NCI-H748 treated with DMSO at 0.1 percent for 48 hours (cell line): ENCODE data around the gene ARHGEF16.

Source experiments
- DNase-seq: peaks from one replicate; lab custom pipeline; 2025; lab: John Stamatoyannopoulos, UW

ARHGEF16 gene

DNA sequence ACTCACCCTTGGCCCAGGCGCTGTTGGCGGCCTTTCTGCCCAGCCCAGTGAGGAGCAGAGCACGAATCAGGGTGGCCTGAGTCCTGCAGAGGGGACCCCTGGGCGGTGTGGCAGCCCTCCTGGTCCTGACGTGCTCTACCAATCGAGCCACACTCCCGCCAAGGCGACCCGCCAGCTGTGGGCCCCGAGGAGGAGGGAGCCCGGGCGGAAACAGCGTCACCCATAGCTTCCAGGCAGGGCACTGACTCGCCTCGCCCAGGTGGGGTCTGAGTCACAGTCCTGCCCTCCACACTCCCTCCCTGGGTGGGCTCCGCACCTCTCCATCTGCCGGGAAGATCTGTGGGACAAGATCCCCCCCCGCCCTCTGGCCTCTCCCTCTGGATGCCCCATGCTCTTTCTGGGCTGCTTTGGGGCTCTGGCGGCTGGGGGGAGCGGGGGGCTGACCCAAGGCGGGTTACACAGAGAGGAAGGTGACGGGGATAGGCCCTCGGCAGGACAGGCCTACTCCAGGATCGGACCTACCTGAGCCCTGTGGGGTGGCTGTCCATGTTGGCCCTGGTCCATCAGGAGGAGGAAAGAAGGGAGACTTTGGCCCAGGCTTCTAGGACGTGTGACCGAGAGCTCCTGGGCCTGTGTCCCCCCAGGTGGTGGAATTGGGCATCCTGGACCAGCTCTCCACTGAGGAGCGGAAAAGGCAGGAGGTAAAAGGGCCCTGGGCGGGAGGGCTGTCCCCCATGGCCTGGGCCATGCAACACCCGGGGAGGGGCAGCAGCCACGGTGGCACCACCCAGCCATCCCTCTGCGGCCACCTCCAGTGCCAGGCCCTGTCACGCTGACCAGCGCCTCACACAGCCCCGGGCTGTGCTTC, 14.0 kb downstream of the ARHGEF16 start:
- no peak for DNase-seq

GRCh38 chr1:3469104-3469848, 14.8 kb downstream of the ARHGEF16 start:
- no peak for DNase-seq

DNA sequence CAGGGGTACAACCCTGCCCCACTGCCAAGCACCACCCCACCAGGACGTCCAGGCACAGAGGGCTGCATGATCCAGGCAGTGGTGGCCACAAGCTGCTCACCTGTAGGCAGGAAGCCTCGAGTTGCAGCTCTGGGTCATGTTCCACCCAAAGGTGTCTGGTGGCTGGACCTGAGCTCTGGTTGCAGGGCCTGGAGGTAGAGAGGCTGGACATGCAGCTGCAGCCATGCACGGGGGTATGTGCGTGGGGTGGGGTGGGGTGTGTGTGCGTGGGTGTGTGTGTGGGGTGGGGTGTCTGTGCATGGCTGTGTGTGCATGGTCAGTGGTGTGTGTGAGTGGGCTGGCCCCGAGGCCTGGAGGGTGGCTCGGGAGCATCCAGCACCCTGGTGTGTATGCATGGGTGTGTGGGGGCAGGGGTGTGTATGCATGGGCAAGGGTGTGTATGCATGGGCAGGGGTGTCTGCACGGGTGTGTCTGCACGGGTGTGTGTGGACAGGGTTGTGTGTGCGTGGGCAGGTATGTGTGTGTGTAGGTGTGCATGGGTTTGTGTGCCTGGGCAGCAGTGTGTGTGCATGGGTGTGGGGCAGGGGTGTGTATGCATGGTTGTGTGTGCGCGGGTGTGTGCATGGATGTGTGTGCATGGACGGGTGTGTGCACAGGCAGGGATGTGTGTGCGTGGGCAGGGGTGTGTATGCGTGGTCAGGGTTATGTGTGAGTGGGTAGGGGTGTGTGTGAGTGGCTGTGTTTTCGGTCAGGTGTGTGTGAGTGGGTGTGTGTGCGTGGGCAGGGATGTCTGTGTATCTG, 15.6 kb downstream of the ARHGEF16 start:
- no peak for DNase-seq

DNA sequence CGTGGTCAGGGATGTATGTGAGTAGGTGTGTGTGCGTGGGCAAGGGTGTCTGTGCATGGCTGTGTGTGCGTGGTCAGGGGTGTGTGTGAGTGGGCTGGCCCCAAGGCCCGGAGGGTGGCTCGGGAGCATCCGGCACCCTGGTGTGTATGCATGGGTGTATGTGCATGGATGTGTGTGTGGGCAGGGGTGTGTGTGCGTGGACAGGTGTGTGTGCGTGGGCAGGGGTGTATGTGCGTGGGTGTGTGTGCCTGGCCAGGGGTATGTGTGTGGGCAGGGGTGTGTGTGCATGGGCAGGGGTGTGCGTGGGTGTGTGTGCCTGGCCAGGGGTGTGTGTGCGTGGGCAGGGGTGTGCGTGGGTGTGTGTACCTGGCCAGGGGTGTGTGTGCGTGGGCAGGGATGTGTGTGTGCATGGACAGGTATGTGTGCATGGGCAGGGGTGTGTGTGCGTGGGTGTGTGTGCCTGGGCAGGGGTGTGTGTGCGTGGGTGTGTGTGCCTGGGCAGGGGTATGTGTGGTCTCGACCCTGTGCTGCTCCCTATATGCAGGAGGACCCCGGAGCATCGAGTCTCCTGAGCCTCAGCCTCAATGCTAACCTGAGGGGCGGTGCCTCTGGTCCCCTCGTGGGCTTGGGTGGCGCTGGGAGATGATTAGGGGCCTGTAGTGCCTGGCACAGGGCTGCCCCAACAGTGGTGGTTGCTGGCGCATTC, 16.3 kb downstream of the ARHGEF16 start:
- DNase-seq: no peak

DNA sequence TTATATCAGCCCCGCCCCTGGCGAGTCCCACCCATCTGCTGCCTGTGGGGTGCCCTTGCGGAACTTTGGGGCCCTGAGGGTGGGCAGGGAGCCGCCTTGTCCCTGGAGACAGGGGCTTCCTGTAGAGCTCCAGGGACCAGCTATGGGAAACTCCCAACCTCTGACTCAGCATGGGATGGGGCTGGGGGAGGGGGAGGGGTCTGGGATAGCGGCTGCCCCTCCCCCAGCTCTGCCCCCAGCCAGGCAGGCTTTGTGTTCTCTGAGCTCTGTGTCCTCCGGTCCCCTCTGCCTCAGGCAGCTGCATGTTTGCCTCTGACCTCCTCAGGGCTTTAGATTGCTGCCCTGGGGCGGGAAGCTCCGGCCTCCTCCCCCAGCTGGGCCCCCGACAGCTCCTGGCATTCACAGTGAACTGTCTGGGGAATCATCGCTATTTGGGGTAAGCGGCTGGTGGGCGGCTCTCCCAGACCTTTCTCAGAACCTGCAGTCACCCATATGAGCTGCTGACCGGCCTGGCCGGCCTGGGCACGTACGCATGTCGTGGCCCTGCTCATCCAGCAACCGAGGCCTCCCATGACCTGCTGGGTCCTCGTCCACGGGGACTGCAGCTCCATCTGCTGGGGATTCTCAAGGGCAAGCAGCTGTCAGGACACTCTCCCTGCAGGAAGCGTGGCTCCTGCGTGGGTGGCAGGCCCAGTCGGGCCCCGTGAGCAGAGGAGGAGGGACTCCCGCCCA, 17.1 kb downstream of the ARHGEF16 start:
- no peak for DNase-seq

DNA sequence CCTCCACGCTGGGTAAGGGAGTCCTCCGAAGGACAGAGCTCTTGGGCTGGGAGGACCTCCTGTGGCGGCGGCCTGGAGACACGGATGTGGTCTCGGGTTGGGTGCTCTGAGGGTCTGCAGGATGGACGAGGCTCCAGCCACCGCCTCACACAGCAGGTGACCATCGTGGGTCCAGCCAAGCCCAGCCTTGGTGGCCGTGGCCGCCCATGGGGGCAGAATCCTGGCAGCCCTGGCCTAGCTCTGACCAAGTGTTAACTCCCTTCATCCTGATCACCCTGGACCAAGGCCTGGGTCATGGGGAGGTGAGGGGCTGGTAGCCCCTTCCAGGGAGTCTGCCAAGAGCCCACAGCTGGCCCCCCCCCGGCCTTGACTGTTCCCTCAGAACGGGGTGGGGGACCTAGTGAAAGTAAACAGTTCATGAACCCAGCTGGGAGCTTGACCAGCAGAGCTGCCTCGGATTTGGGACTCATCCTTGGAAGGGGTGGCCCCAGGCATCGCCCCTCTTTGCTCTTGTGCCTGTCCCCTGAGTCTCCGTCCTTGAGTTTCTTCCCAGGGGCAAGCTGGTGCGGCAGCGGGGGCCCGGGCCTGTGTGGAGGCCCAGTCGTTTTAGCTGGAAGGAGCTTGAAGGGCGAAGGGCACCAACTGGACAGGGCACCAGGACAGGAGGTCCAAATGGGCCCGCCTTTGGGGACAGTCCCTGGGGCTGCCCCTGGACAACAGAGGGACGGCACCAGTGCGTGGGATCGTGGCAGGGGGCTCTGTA, 17.8 kb downstream of the ARHGEF16 start:
- DNase-seq: no peak

DNA sequence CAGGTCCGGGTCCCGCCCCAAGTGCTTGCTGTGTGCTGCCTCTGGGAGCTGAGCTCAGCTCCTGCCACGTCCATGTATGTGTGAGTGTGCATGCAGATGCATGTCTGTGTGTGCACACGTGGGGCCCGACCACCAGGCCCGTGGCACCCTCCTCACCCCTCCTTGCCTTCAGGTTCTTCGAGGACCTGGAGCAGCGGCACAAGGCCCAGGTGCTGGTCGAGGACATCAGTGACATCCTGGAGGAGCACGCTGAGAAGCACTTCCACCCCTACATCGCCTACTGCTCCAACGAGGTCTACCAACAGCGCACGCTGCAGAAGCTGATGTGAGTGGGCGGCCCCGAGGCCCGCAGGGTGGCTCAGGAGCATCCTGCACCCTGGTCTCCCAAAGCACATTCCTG, 18.4 kb downstream of the ARHGEF16 start:
- DNase-seq: no peak

DNA sequence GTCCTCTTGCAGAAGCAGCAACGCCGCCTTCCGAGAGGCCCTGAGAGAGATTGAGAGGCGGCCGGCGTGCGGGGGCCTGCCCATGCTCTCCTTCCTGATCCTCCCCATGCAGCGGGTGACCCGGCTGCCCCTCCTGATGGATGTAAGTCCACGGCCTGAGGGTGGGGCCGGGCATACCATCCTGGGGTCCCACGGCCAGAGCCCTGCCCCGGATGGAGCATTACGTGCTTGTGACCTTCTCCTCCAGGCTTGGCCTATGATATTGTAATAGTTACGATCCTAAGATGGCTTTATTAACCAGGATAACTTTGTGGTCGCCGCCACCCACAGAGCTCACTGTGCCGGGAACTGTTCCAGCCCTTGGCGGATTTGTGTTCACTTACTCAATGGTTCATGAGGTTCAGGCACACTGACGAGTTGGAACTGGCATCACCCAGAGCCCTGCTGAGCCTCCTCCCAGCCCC, 18.9 kb downstream of the ARHGEF16 start:
- DNase-seq: no peak

GRCh38 chr1:3474016-3474415, 19.6 kb downstream of the ARHGEF16 start:
- no peak for DNase-seq

DNA sequence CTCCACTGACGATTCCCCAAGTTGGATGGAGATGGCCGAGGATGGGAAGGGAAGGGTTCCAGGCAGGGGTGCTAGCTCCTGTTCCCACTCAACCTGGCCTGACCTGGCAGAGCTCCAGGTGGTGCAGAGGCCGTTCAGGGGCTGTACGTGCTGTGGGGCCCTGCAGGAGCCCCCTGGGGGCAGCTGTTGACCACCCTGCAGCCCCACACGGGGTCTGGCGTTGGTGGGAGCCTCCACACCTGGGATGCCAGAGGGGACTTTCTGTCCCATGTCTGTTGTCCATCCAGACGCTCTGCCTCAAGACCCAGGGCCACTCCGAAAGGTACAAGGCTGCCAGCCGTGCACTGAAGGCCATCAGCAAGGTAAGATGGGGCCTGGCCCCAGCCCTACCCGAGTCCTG, 20.0 kb downstream of the ARHGEF16 start:
- no peak for DNase-seq

GRCh38 chr1:3475839-3476573, 21.5 kb downstream of the ARHGEF16 start:
- no peak for DNase-seq

GRCh38 chr1:3476666-3477065, 22.2 kb downstream of the ARHGEF16 start:
- no peak for DNase-seq

GRCh38 chr1:3477241-3477995, 23.0 kb downstream of the ARHGEF16 start:
- DNase-seq: no peak

- no peak for DNase-seq
These were observed 23.7 kb downstream of the ARHGEF16 start for GRCh38 chr1:3478187-3478586.

DNA sequence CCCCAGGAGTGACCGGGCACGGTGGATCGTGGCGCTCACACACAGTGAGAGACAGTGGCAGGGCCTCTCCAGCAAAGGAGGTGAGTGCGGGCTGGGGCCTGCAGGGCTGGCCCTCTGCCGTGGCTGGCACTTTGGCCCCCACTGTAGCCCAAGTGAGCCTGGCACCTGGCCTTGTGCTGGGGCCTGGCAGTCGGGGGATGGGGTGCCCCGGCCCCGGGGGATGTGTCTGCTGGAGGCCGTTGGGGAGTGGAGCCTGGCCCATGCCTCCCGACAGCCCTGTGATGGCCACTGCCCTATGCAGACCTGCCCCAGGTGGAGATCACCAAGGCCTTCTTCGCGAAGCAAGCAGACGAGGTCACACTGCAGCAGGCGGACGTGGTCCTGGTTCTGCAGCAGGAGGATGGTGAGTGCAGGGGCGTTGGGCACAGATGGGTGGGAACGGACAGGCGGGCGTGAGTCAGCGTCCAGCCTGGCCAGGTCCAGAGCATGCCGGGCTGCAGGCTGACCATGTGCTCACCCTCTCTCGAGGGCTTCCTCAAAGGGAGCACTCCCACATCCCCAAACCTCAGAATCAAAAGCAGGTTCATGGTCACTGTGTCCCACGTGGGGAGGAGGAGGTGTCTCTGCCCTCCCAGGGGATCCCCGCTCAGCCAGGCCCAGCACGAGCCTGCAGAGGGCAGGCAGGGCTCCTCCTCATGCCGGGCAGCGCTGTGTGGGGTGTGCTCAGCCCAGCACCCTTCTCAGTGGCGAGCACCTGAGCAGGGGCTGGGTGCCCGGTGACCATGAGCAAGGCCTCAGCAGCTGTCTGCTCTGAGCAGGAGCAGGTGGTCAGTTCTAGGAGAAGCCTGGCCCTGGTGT, 25.3 kb downstream of the ARHGEF16 start:
- DNase-seq: no peak

DNA sequence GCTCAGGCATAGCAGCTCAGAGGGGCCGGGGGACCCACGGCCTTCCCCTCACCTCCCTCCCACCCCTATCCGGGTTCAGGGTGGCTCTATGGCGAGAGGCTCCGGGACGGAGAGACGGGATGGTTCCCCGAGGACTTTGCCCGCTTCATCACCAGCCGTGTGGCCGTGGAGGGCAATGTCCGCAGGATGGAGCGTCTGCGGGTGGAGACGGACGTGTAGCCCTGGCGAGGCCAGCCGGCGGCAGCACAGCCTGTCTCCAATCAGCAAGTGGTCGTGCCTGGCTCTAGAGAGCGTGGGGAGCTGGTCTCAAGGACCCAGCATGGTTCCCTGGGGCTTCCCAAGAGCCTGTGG, 25.9 kb downstream of the ARHGEF16 start:
- no peak for DNase-seq

DNA sequence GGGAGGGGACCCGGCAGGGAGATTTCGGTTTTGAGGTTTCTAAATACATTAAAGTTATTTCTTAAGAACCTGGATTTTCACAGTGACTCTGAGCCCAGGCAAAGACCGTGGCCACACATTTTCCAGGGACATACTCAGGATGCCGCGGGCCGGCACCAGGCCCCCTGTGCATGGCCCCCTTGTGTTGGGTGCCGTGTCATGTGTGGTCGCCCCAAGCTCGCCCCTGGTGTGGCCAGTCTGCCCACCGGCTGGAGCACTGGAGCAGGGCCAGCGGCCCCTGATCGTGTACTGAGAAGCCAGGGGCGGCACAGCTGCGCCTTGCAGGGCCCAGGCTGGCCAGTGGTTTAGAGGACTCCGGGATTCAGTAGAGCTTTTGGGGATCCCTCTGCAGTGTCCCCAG, 26.6 kb downstream of the ARHGEF16 start:
- DNase-seq: no peak

- no peak for DNase-seq
These were observed 27.4 kb downstream of the ARHGEF16 start for GRCh38 chr1:3481836-3482375.
